ENCODE measurements around the gene ATG9B. TPM values are rescaled to one million over a fixed set of nuclear protein-coding genes. Genes with fewer than 3 reads are reported as not detected.
A peak's percentile ranks its signal among the peaks of the same experiment; 100 is the strongest.

Gene ATG9B
- total and polyA plus RNA-seq, 4 donors = 2.3 to 21.3 (median 12.1) TPM

- Histone ChIP-seq H3K4me3 (ENCODE audit: low read depth, low read length) (peak within 1 kb of the TSS; percentile 41), H3K36me3 (ENCODE audit: control insufficient read depth, insufficient read depth, low read length) (peaks cover 9% of the 10 kb centered on the region), H3K27ac (ENCODE audit: low read depth, low read length) (peak within 1 kb of the TSS; percentile 87), H3K4me1 (ENCODE audit: control insufficient read depth, insufficient read depth, low read length) (peaks cover 83% of the 10 kb centered on the region), H3K9me3 (ENCODE audit: control insufficient read depth, insufficient read depth, low read length) (no peaks in the 10 kb centered on the region), H3K27me3 (ENCODE audit: control insufficient read depth, insufficient read depth, low read length) (no peaks in the 10 kb centered on the region)
- WGBS (ENCODE audit: insufficient coverage) = under 1% methylated on average over 44 of the region's 81 CpGs
- DNase-seq (ENCODE audit: low read depth in 4 of 6, low spot score in 6 of 6) = peak in 2 of 6 donors; percentile 96 to 97
Observed at GRCh38 chr7:150978126-150978789, 46.0 kb downstream of the ATG9B start, which contains the start of gene KCNH2. Gene KCNH2 (minus strand): TSS chr7:150978321. CDS start chr7:150977913, 408 bp downstream.

- Histone ChIP-seq H3K27ac (ENCODE audit: low read depth, low read length) (no peak overlapping the region), H3K36me3 (ENCODE audit: control insufficient read depth, insufficient read depth, low read length) (peaks cover 12% of the 10 kb centered on the region), H3K9me3 (ENCODE audit: control insufficient read depth, insufficient read depth, low read length) (no peaks in the 10 kb centered on the region), H3K27me3 (ENCODE audit: control insufficient read depth, insufficient read depth, low read length) (no peaks in the 10 kb centered on the region), H3K4me1 (ENCODE audit: control insufficient read depth, insufficient read depth, low read length) (peaks cover 85% of the 10 kb centered on the region), H3K4me3 (ENCODE audit: low read depth, low read length) (peak overlapping the region; percentile 36)
- WGBS (ENCODE audit: insufficient coverage) = 2% methylated on average over 48 of the region's 62 CpGs
- peak in 2 of 6 donors; percentile 51 to 78 for DNase-seq (ENCODE audit: low read depth in 4 of 6, low spot score in 6 of 6)
Observed at GRCh38 chr7:150977382-150978125, 46.7 kb downstream of the ATG9B start.

DNA sequence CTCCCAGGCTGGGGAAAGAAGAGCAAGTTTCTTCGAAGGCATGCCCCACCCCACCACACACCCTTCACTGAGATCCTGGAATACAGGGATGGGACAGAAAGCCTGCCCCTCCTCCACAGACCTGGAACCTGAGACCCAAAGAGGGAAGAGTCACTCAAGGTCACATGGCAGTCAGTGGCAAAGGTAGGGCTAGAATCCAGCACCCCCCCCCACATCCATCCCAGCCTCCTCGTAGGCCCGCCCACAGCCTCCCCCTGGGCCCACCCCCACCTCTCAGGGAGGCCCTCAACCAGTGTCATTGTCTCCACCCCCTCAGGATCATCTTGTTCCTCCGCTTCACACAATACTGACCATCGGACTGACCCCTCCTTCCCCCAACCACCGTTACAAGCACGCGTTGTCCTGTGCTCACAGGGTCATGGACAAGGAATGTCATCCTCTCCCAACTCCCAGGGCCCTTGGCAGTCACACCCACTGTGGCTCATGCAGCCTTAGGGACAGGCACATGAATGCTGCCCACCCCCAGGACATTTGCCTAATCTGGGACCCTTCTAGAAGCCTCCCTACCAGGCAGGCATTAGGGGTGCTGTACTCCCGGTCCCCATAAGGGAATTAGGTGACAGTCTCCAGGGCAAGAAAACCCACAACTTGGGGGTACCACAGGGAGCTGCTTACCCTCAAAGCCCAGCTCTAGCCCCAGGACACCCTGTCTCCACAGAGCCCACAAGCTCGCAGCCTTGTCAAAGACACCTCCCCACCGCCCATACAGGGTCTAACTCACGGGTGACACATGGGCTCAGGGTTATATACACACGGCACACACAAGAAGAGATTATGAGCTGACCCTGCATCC is 47.5 kb downstream of the ATG9B start:
- Histone ChIP-seq H3K4me3 (ENCODE audit: low read depth, low read length) (peak overlapping the region; percentile 36), H3K27me3 (ENCODE audit: control insufficient read depth, insufficient read depth, low read length) (no peaks in the 10 kb centered on the region), H3K4me1 (ENCODE audit: control insufficient read depth, insufficient read depth, low read length) (peaks cover 87% of the 10 kb centered on the region), H3K9me3 (ENCODE audit: control insufficient read depth, insufficient read depth, low read length) (no peaks in the 10 kb centered on the region), H3K36me3 (ENCODE audit: control insufficient read depth, insufficient read depth, low read length) (peaks cover 18% of the 10 kb centered on the region), H3K27ac (ENCODE audit: low read depth, low read length) (no peak overlapping the region)
- no peak for DNase-seq (ENCODE audit: low read depth in 4 of 6, low spot score in 6 of 6)
- WGBS (ENCODE audit: insufficient coverage) = 18% methylated on average over 10 of the region's 13 CpGs

GRCh38 chr7:150975536-150976319 is 48.6 kb downstream of the ATG9B start:
- Histone ChIP-seq H3K4me3 (ENCODE audit: low read depth, low read length) (peak overlapping the region; percentile 36), H3K9me3 (ENCODE audit: control insufficient read depth, insufficient read depth, low read length) (no peaks in the 10 kb centered on the region), H3K27ac (ENCODE audit: low read depth, low read length) (no peak overlapping the region), H3K36me3 (ENCODE audit: control insufficient read depth, insufficient read depth, low read length) (peaks cover 27% of the 10 kb centered on the region), H3K4me1 (ENCODE audit: control insufficient read depth, insufficient read depth, low read length) (peaks cover 87% of the 10 kb centered on the region), H3K27me3 (ENCODE audit: control insufficient read depth, insufficient read depth, low read length) (no peaks in the 10 kb centered on the region)
- WGBS (ENCODE audit: insufficient coverage) = 77% methylated on average over 7 of the region's 9 CpGs
- no peak for DNase-seq (ENCODE audit: low read depth in 4 of 6, low spot score in 6 of 6)

DNA sequence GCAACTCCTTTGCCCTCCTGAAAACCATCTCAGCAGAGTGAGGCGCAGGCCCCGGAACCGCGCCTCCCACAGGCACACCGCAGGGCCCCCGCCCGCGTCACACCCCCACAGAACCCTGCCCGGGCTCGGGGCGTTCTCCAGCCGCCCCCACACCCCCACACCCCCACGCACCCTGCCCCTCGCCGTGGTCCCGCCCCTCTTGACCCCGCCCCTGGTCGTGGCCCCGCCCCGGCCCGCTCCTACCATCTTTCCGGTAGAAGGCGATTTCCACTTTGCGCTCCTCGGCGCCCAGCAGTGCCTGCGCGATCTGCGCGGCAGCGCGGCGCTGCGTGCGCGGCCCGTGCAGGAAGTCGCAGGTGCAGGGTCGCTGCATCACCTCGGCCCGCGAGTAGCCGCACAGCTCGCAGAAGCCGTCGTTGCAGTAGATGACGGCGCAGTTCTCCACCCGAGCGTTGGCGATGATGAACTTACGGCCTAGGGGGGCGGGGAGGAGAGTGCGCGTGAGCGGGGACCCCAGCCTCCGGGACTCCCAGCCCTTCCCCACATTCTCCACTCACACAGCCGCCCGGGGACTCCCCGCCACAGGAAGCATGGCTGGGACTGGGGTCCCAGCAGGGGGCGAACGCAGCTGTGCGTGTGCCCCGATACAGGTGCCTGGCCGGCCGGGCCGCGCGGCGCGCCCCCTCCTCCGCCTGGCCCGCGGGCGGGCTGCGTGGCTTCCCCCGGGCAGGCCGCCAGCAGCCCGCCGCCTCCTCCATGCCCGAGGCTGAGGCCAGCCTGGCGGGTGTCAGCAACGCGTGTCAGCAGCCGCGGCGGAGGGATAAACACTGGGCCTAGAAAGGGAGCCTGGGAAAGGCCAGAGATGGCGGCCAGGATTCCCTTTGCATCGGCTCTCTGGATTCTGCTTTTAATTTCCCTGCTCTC is 49.6 kb downstream of the ATG9B start:
- H3K27me3 ChIP-seq (ENCODE audit: control insufficient read depth, insufficient read depth, low read length) = no peaks in the 10 kb centered on the region
- H3K27ac ChIP-seq (ENCODE audit: low read depth, low read length) = no peak overlapping the region
- peak overlapping the region; percentile 36 for H3K4me3 ChIP-seq (ENCODE audit: low read depth, low read length)
- H3K4me1 ChIP-seq (ENCODE audit: control insufficient read depth, insufficient read depth, low read length) = peaks cover 87% of the 10 kb centered on the region
- peaks cover 36% of the 10 kb centered on the region for H3K36me3 ChIP-seq (ENCODE audit: control insufficient read depth, insufficient read depth, low read length)
- DNase-seq (ENCODE audit: low read depth in 4 of 6, low spot score in 6 of 6) = peak in 2 of 6 donors; percentile 76 to 82
- 1% methylated on average over 84 of the region's 89 CpGs for WGBS (ENCODE audit: insufficient coverage)
- no peaks in the 10 kb centered on the region for H3K9me3 ChIP-seq (ENCODE audit: control insufficient read depth, insufficient read depth, low read length)

- H3K27ac ChIP-seq (ENCODE audit: low read depth, low read length) = no peak overlapping the region
- no peaks in the 10 kb centered on the region for H3K27me3 ChIP-seq (ENCODE audit: control insufficient read depth, insufficient read depth, low read length)
- H3K9me3 ChIP-seq (ENCODE audit: control insufficient read depth, insufficient read depth, low read length) = no peaks in the 10 kb centered on the region
- 59% methylated on average over 27 of the region's 27 CpGs for WGBS (ENCODE audit: insufficient coverage)
- peaks cover 41% of the 10 kb centered on the region for H3K36me3 ChIP-seq (ENCODE audit: control insufficient read depth, insufficient read depth, low read length)
- DNase-seq (ENCODE audit: low read depth in 4 of 6, low spot score in 6 of 6) = no peak
- H3K4me1 ChIP-seq (ENCODE audit: control insufficient read depth, insufficient read depth, low read length) = peaks cover 87% of the 10 kb centered on the region
- no peak overlapping the region for H3K4me3 ChIP-seq (ENCODE audit: low read depth, low read length)
Observed at GRCh38 chr7:150973571-150974451, 50.5 kb downstream of the ATG9B start.

DNA sequence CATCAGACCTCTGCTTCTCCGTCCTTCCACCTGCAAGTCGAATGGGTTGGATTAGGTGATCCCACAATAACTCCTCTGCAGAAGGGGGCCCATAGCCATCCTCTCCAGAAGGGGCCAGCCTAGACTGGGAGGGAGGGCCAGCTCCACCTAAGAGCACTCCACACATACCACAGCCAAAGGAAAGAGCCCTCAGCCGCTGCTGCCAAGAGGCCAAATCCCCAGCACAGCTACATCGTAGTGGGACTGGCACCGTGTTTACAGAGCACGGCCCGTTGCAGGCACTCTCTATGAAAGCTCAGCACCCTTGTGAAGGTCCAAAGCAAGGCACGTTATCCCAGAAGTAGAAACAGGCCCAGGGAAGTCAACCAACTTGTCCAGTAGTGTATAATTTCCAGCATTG is 51.6 kb downstream of the ATG9B start:
- H3K4me3 ChIP-seq (ENCODE audit: low read depth, low read length) = no peak overlapping the region
- no peak for DNase-seq (ENCODE audit: low read depth in 4 of 6, low spot score in 6 of 6)
- peaks cover 86% of the 10 kb centered on the region for H3K4me1 ChIP-seq (ENCODE audit: control insufficient read depth, insufficient read depth, low read length)
- 82% methylated on average over 6 of the region's 8 CpGs for WGBS (ENCODE audit: insufficient coverage)
- H3K27ac ChIP-seq (ENCODE audit: low read depth, low read length) = no peak overlapping the region
- no peaks in the 10 kb centered on the region for H3K9me3 ChIP-seq (ENCODE audit: control insufficient read depth, insufficient read depth, low read length)
- peaks cover 48% of the 10 kb centered on the region for H3K36me3 ChIP-seq (ENCODE audit: control insufficient read depth, insufficient read depth, low read length)
- H3K27me3 ChIP-seq (ENCODE audit: control insufficient read depth, insufficient read depth, low read length) = no peaks in the 10 kb centered on the region

DNA sequence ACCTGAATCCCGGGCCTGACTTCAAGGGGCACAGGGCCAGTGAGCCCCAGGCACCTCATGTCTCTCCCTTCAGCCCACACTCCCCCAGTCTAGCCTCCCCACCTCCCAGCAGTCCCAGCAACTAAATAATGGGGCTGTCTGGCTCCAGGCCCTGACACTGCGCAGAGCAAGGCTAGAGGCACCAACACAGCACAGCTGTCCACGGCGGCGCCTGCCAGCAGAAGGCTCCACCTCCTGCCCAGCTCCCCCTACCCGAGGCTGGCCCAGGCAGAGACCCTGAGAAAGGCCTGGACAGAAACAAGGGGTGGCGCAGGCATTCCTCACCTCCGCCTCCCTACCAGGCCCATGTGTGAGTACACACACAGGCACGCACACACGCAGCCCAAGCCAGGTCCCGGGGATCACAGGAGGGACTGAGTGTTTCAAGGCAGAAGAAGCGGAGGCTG is 52.2 kb downstream of the ATG9B start:
- Histone ChIP-seq H3K4me3 (ENCODE audit: low read depth, low read length) (no peak overlapping the region), H3K27me3 (ENCODE audit: control insufficient read depth, insufficient read depth, low read length) (no peaks in the 10 kb centered on the region), H3K27ac (ENCODE audit: low read depth, low read length) (peak overlapping the region; percentile 47), H3K4me1 (ENCODE audit: control insufficient read depth, insufficient read depth, low read length) (peaks cover 80% of the 10 kb centered on the region), H3K36me3 (ENCODE audit: control insufficient read depth, insufficient read depth, low read length) (peaks cover 48% of the 10 kb centered on the region), H3K9me3 (ENCODE audit: control insufficient read depth, insufficient read depth, low read length) (no peaks in the 10 kb centered on the region)
- DNase-seq (ENCODE audit: low read depth in 4 of 6, low spot score in 6 of 6) = peak in 2 of 6 donors; percentile 86 to 88
- WGBS (ENCODE audit: insufficient coverage) = 37% methylated on average over 10 of the region's 12 CpGs
